GM12878 (cell line): ENCODE results near the gene DIP2B. TPM values are rescaled to one million over a fixed set of nuclear protein-coding genes. Genes with fewer than 3 reads are reported as not detected.

Experiments used
- ATAC-seq: fragments of 200-7000 bp; cut with Tn5 transposase; 3 replicates; pipeline ENCODE4 v1.9.1; 2020; ENCODE audit warnings: mild to moderate bottlenecking, moderate library complexity
- BruUV-seq: library from RNA; stranded (reverse); fragments of 400-500 nt; replicated peaks from 2 replicates; lab custom pipeline; 2021; lab: Mats Ljungman, UMichigan
- CTCF ChIA-PET: fragments of 300-600 bp; sonication (Branson Sonifier 250); formaldehyde crosslinking; extraction: SDS; loops from one replicate; lab custom pipeline; 2021; ENCODE audit warnings: inconsistent platforms; lab: Yijun Ruan, JAX
- POLR2A ChIA-PET: fragments of 350-600 bp; formaldehyde crosslinking; extraction: SDS; loops from one replicate; lab custom pipeline; 2021; ENCODE audit warnings: inconsistent platforms; lab: Charles Lee
- RAD21 ChIA-PET: fragments of 300-600 bp; sonication (Branson Sonifier 250); formaldehyde crosslinking; loops from one replicate; lab custom pipeline; 2023; ENCODE audit warnings: antibody characterized with exemption; ENCODE audit not compliant: unreplicated experiment; lab: Charles Lee
- SMC1A ChIA-PET: fragments of 300-600 bp; sonication (Branson Sonifier 250); formaldehyde crosslinking; loops from one replicate; lab custom pipeline; 2023; ENCODE audit not compliant: unreplicated experiment, uncharacterized antibody; lab: Charles Lee
- DNase-seq: peaks from one replicate; pipeline ENCODE4 v3.0.0-alpha.2; 2011; ENCODE audit warnings: low read depth, low spot score
- FAIRE-seq: peaks from 3 replicates; lab custom pipeline; 2011; peaks lifted over from hg19 to GRCh38; lab: Jason Lieb, UNC
- H2AFZ ChIP-seq: 2 replicates; pipeline ENCODE4 v1.6.0; 2011; ENCODE audit warnings: low read depth, low read length, control low read depth; ENCODE audit not compliant: control insufficient read depth
- H3K27ac ChIP-seq: 2 replicates; pipeline ENCODE4 v1.5.1; 2011; ENCODE audit warnings: control low read depth; ENCODE audit not compliant: control insufficient read depth, insufficient read depth
- H3K27me3 ChIP-seq, 2 experiments: replicated peaks in 1 of 2; 2 replicates each; pipeline versions ENCODE4 v1.6.0 to v1.6.1; 2011; ENCODE audit warnings: low read length in 1 of 2; ENCODE audit not compliant: control insufficient read depth in 2 of 2, insufficient read depth in 2 of 2
- H3K36me3 ChIP-seq, 2 experiments: 2 replicates each; pipeline ENCODE4 v1.5.1; 2011; ENCODE audit warnings: low read length in 1 of 2; ENCODE audit not compliant: control insufficient read depth in 2 of 2, insufficient read depth in 2 of 2
- H3K4me1 ChIP-seq: 2 replicates; pipeline ENCODE4 v1.6.1; 2011; ENCODE audit warnings: mild to moderate bottlenecking, low read length, moderate library complexity, mixed read lengths; ENCODE audit not compliant: control insufficient read depth, insufficient read depth
- H3K4me2 ChIP-seq: 2 replicates; pipeline ENCODE4 v1.6.0; 2011; ENCODE audit warnings: control low read depth; ENCODE audit not compliant: control insufficient read depth, insufficient read depth
- H3K4me3 ChIP-seq: fragments of 200-600 bp; sonication (generic); 2 replicates; pipeline ENCODE4 v1.5.1; 2016
- H3K79me2 ChIP-seq: 2 replicates; pipeline ENCODE4 v1.6.0; 2011; ENCODE audit warnings: low read length; ENCODE audit not compliant: control insufficient read depth, insufficient read depth
- H3K9ac ChIP-seq: 2 replicates; pipeline ENCODE4 v1.8.0; 2011; ENCODE audit warnings: low read length, control low read depth, mixed read lengths; ENCODE audit not compliant: control insufficient read depth, insufficient read depth
- H3K9me3 ChIP-seq: replicated peaks from 3 replicates; pipeline ENCODE4 v1.5.1; 2011; ENCODE audit warnings: mild to moderate bottlenecking, low read length; ENCODE audit not compliant: control insufficient read depth, insufficient read depth
- H4K20me1 ChIP-seq: 2 replicates; pipeline ENCODE4 v1.6.0; 2011; ENCODE audit not compliant: control insufficient read depth, insufficient read depth
- FOS ChIP-seq: IDR thresholded peaks from 3 replicates; pipeline ENCODE4 v1.6.1; 2011; ENCODE audit warnings: borderline replicate concordance; ENCODE audit not compliant: insufficient read length; ENCODE audit errors: extremely low read depth
- HDGF ChIP-seq: fragments of 450-650 bp; IDR thresholded peaks from 2 replicates; pipeline ENCODE4 v1.6.1; 2016; ENCODE audit warnings: antibody characterized with exemption
- RFX5 ChIP-seq: IDR thresholded peaks from 2 replicates; pipeline ENCODE4 v1.6.1; 2011; ENCODE audit warnings: low read depth, low read length, improper control_type of control experiment
- SIX5 ChIP-seq: IDR thresholded peaks from 2 replicates; pipeline ENCODE4 v1.6.1; 2011; ENCODE audit warnings: mild to moderate bottlenecking, low read depth, low read length, moderate library complexity; ENCODE audit not compliant: severe bottlenecking
- WRNIP1 ChIP-seq: IDR thresholded peaks from 2 replicates; pipeline ENCODE4 v1.6.1; 2011; ENCODE audit warnings: low read depth, low read length, improper control_type of control experiment, borderline replicate concordance
- ZBTB11 ChIP-seq: fragments of 450-650 bp; formaldehyde crosslinking; IDR thresholded peaks from 2 replicates; pipeline ENCODE4 v1.5.0; 2022; ENCODE audit warnings: mild to moderate bottlenecking, missing genetic modification characterization
- ZBTB4 ChIP-seq: fragments of 450-650 bp; formaldehyde crosslinking; IDR thresholded peaks from 2 replicates; pipeline ENCODE4 v1.4.0; 2022; ENCODE audit warnings: mild to moderate bottlenecking, moderate library complexity
- ZNF687 ChIP-seq: fragments of 450-650 bp; IDR thresholded peaks from 2 replicates; pipeline ENCODE4 v1.6.1; 2017; ENCODE audit warnings: mild to moderate bottlenecking, moderate library complexity
- WGBS: methylation state at CpG from one replicate; pipeline ENCODE4 v1.1.6; 2016; ENCODE audit warnings: low lambda C conversion rate; ENCODE audit not compliant: insufficient replicate concordance, insufficient coverage; ENCODE audit errors: missing lambda C conversion rate; 5-methylcytosine and 5-hydroxymethylcytosine counted together
- in situ Hi-C: fragments of 300-500 bp; cut with MboI; formaldehyde crosslinking; loops from 9 replicates; pipeline ENCODE4 v1.14.3; 2018; ENCODE audit warnings: mixed read lengths
- intact Hi-C: fragments of 100-400 bp; cut with micrococcal nuclease; formaldehyde crosslinking; loops from one replicate; pipeline ENCODE4 v1.14.2; 2022; ENCODE audit not compliant: unreplicated experiment
- polyA plus RNA-seq, 11 experiments: library from polyadenylated mRNA; depleted of rRNA in 4 of 11; unstranded in 6 of 11; stranded (reverse) in 5 of 11; fragments of >200 nt; fragmentation: Nextera tagmentation in 4 of 11; fragmentation: Illumina TruSeq in 1 of 11; extraction: Ambion mirVana in 4 of 11; extraction: Trizol in 1 of 11; gene quantifications; 1 replicate in 1 of 11; 2 replicates in 10 of 11; pipeline versions ENCODE4 v1.2.1 to v1.2.3, GENCODE V29; 2011 to 2016; ENCODE audit warnings: inconsistent platforms in 2 of 11, missing spikeins in 2 of 11, low read depth in 1 of 11
- total RNA-seq, 4 experiments: library from RNA; depleted of rRNA in 3 of 4; stranded (reverse); fragments of >200 nt in 3 of 4; fragmentation: Illumina TruSeq in 1 of 4; extraction: Trizol in 1 of 4; gene quantifications; 2 replicates each; pipeline versions ENCODE4 v1.2.1 to v1.2.3, GENCODE V29; 2013 to 2021

DIP2B gene
- total and polyA plus RNA-seq, 10 of the 15 experiments (the other 5 are each of a cell fraction or from before 2014, with no cell fraction given): 4.5 to 30.0 (median 18.6) TPM

- Histone ChIP-seq H3K36me3 (no peaks in the 10 kb centered on the region; a peak in 1 of 4 replicates), H3K4me2 (no peak overlapping the region; the same call in 1 of the 2 replicates), H3K79me2 (peaks cover 86% of the 10 kb centered on the region), H2AFZ (no peak overlapping the region), H3K9me3 (no peaks in the 10 kb centered on the region; the same call in 2 of the 3 replicates), H3K27me3 (no peaks in the 10 kb centered on the region), H3K4me1 (peaks cover 54% of the 10 kb centered on the region), H3K9ac (no peak overlapping the region), H4K20me1 (no peaks in the 10 kb centered on the region), H3K4me3 (no peak overlapping the region), H3K27ac (peak overlapping the region; percentile 75; the same call in 1 of the 2 replicates)
- in situ Hi-C loops: no loop called here
- intact Hi-C loops: loop anchor here (5.0 kb wide), 1 partner anchor 58 kb away; no protein-coding TSS in a partner anchor
- DNase-seq (no peak), ATAC-seq (no peak), FAIRE-seq (no peak)
- ChIA-PET POLR2A (interaction anchor here (1.7 to 4.2 kb wide), 3 partner anchors 12 to 24 kb away, joined by 6 to 58 read pairs (median 6); partner anchors contain the start of gene DIP2B), CTCF (interaction anchor here (0.8 to 7.5 kb wide), 5 partner anchors 12 to 295 kb away, joined by 3 to 86 read pairs (median 4); partner anchors contain the start of gene DIP2B), RAD21 (interaction anchor here (1.0 to 5.3 kb wide), 6 partner anchors 12 to 408 kb away, joined by 3 to 96 read pairs (median 4); partner anchors contain the start of genes COX14 and DIP2B), SMC1A (interaction anchor here (0.7 to 5.5 kb wide), 7 partner anchors 11 to 278 kb away, joined by 3 to 85 read pairs (median 4); no protein-coding TSS in a partner anchor)
- no TSS peak for BruUV-seq
- 0% methylated on average over 1 of the region's 1 CpG for WGBS
- no peak for TF ChIP-seq RFX5
- no peak for TF ChIP-seq WRNIP1
- no peak for TF ChIP-seq ZNF687
- no peak for TF ChIP-seq ZBTB4 (CRISPR knock-in tag)
- TF ChIP-seq SIX5: no peak
- no peak for TF ChIP-seq ZBTB11 (CRISPR knock-in tag)
- TF ChIP-seq HDGF: no peak
- no peak for TF ChIP-seq FOS
Observed at GRCh38 chr12:50519353-50519752, 14.6 kb downstream of the DIP2B start.
